ENCODE measurements around the gene PLEKHG5. TPM values are rescaled to one million over a fixed set of nuclear protein-coding genes. Genes with fewer than 3 reads are reported as not detected.

The PLEKHG5 gene
- total RNA-seq, 1 donor from 2014 or later: 34.9 TPM

DNA sequence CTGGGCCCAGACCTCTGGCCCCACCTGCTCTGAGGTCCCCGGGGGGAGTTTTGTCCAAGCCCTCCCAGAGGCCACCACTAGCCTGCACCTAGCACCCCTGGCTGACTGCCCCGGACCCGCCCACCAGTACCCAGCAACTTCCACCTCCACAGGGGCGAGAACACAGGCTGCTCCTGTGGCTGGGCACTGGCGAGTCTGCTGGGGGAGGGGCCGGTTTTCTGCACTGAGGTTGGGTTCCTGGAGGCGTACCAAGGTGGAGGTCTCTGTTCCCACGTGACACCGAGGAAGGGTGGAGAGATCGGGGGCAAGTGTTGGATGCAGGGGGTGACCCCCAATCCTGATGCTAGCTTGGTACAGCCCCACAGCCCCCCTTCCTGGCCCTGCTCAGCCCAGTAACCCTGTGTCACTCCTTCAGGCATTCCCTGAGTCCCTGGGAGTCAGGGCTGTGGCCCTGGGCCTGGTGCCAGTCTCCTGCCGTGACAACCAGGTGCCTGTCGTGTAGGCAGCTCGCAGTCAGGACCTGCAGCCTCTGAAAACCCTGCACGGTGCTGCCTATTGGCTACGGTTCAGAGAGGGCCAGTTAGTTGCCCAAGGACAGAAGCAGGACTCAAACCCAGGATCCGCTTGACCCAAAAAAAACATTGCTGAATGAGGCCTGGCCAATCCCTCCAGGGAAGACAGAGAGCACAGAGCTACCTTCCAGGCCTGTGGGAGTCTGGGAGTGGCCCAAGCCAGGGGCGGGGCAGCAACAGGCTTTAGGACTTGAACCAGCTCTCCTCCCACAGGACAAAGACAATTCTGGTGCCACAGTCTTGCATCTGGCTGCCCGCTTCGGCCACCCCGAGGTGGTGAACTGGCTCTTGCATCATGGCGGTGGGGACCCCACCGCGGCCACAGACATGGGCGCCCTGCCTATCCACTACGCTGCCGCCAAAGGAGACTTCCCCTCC, 63.8 kb downstream of the PLEKHG5 start:
- Mint-ChIP-seq H3K4me1 (ENCODE audit: unreplicated experiment) (peaks cover 12% of the 10 kb centered on the region), H3K27ac (ENCODE audit: unreplicated experiment) (no peak overlapping the region), H3K36me3 (ENCODE audit: unreplicated experiment) (no peaks in the 10 kb centered on the region), H3K4me3 (ENCODE audit: unreplicated experiment) (no peak overlapping the region), H3K9me3 (ENCODE audit: unreplicated experiment) (no peaks in the 10 kb centered on the region), H3K27me3 (ENCODE audit: unreplicated experiment) (peaks cover 33% of the 10 kb centered on the region)
- TF ChIP-seq, protein P1, sequence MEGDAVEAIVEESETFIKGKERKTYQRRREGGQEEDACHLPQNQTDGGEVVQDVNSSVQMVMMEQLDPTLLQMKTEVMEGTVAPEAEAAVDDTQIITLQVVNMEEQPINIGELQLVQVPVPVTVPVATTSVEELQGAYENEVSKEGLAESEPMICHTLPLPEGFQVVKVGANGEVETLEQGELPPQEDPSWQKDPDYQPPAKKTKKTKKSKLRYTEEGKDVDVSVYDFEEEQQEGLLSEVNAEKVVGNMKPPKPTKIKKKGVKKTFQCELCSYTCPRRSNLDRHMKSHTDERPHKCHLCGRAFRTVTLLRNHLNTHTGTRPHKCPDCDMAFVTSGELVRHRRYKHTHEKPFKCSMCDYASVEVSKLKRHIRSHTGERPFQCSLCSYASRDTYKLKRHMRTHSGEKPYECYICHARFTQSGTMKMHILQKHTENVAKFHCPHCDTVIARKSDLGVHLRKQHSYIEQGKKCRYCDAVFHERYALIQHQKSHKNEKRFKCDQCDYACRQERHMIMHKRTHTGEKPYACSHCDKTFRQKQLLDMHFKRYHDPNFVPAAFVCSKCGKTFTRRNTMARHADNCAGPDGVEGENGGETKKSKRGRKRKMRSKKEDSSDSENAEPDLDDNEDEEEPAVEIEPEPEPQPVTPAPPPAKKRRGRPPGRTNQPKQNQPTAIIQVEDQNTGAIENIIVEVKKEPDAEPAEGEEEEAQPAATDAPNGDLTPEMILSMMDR (IDR thresholded peaks at IDR 0.05): no peak
- DNase-seq (ENCODE audit: extremely low spot score, unreplicated experiment): no peak

DNA sequence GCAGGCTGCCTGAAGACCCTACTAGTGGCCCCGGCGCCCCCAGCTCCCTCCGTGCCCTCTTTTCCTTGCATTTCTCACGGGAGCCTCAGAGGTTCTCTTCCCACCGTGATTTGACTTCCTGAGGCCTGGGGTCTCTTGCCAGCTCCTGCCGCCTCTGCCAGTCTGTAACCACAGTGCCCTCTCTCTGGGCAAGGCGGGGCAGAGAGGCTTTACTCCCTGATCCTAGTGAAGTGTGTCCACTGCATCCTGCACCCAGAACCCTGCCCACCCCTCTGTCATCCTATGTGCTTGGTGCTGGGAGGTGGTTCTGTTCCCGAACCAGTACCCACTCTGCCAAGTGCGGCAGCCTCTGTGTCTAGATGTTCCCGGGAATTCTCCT, 64.5 kb downstream of the PLEKHG5 start:
- Mint-ChIP-seq H3K9me3 (ENCODE audit: unreplicated experiment) (no peaks in the 10 kb centered on the region), H3K36me3 (ENCODE audit: unreplicated experiment) (no peaks in the 10 kb centered on the region), H3K27ac (ENCODE audit: unreplicated experiment) (no peak overlapping the region), H3K4me3 (ENCODE audit: unreplicated experiment) (no peak overlapping the region), H3K27me3 (ENCODE audit: unreplicated experiment) (peaks cover 35% of the 10 kb centered on the region), H3K4me1 (ENCODE audit: unreplicated experiment) (peaks cover 12% of the 10 kb centered on the region)
- no peak for DNase-seq (ENCODE audit: extremely low spot score, unreplicated experiment)
- TF ChIP-seq, protein P1 (IDR thresholded peaks at IDR 0.05): no peak

DNA sequence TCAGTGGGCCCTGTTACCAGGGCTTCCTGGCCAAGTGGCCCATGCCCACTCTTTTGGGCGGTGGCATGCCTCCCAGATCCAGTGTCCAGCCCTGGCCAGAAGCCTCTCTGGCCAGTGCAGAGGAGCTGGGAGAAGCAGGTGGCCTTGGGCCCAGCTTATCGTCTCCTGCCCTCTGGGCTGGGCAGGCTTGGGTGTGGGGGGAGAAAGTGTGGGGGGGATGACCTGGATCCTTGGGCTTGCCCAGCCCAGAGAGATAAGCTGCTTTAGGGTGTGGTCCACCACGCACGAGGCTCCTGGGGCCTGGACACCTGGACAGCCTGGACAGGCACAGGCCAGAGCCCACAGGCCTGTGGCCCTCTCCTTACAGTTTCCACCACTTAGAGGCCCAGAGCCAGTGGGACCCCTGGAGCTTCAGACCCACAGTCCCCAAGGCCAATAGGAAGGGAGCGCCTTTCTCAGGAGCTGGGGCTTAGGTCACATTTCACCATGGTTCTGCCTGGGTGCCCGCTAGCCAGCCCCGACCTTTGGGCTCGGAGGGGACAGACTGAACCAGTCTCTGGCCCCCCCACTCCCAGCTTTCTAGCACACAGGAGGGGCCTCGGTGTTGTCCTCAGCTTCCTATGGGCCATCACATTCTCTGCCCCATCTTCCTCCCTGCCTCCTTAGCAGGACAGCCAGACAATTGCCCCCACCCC, 65.0 kb downstream of the PLEKHG5 start:
- H3K4me3 Mint-ChIP-seq (ENCODE audit: unreplicated experiment): no peak overlapping the region
- H3K9me3 Mint-ChIP-seq (ENCODE audit: unreplicated experiment): no peaks in the 10 kb centered on the region
- peaks cover 12% of the 10 kb centered on the region for H3K4me1 Mint-ChIP-seq (ENCODE audit: unreplicated experiment)
- H3K27me3 Mint-ChIP-seq (ENCODE audit: unreplicated experiment): peaks cover 41% of the 10 kb centered on the region
- H3K27ac Mint-ChIP-seq (ENCODE audit: unreplicated experiment): no peak overlapping the region
- no peaks in the 10 kb centered on the region for H3K36me3 Mint-ChIP-seq (ENCODE audit: unreplicated experiment)
- TF ChIP-seq, protein P1 (IDR thresholded peaks at IDR 0.05): no peak
- no peak for DNase-seq (ENCODE audit: extremely low spot score, unreplicated experiment)

DNA sequence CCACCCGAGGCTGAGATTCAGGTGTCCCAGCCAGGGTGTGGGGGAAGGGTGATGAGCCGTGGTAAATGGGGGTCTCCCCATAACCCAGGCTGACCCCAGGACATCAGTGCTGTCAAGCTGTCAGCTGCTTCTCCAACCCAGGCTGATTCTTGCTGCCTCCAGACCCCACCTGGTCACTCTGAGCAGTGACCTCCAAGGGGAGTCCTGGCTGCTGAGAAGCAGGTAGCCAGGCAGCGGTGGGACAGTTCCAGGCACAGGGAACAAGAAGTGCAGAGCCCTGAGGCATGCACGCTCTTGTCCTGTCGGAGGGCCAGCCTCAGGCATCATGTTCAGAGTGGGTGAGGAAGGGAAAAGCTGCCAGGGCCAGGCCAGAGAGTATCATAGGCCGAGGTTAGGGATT, 65.8 kb downstream of the PLEKHG5 start:
- H3K27ac Mint-ChIP-seq (ENCODE audit: unreplicated experiment): no peak overlapping the region

More for the DNA sequence above, 65.8 kb downstream of the PLEKHG5 start:
- Mint-ChIP-seq H3K4me3 (ENCODE audit: unreplicated experiment) (no peak overlapping the region), H3K36me3 (ENCODE audit: unreplicated experiment) (no peaks in the 10 kb centered on the region), H3K27me3 (ENCODE audit: unreplicated experiment) (peaks cover 47% of the 10 kb centered on the region), H3K4me1 (ENCODE audit: unreplicated experiment) (peaks cover 14% of the 10 kb centered on the region), H3K9me3 (ENCODE audit: unreplicated experiment) (no peaks in the 10 kb centered on the region)
- no peak for DNase-seq (ENCODE audit: extremely low spot score, unreplicated experiment)
- TF ChIP-seq, protein P1 (IDR thresholded peaks at IDR 0.05): no peak
